OCI-LY7 (cell line): ENCODE results near the gene HINT2. TPM values are rescaled to one million over a fixed set of nuclear protein-coding genes. Genes with fewer than 3 reads are reported as not detected.

Source experiments
- BruUV-seq: library from RNA; stranded (reverse); fragments of 400-500 nt; replicated peaks from 2 replicates; lab custom pipeline; 2021; lab: Mats Ljungman, UMichigan
- CTCF ChIA-PET: fragments of 300-600 bp; sonication (Branson Sonifier 250); formaldehyde crosslinking; loops from one replicate; lab custom pipeline; 2022; ENCODE audit warnings: antibody characterized with exemption; ENCODE audit not compliant: unreplicated experiment; lab: Charles Lee
- POLR2A ChIA-PET: fragments of 300-600 bp; sonication (Branson Sonifier 250); formaldehyde crosslinking; loops from one replicate; lab custom pipeline; 2022; ENCODE audit warnings: antibody characterized with exemption; lab: Charles Lee
- DNase-seq: peaks from one replicate; pipeline ENCODE4 v3.0.0-alpha.2; 2015; ENCODE audit warnings: low spot score
- H2AFZ ChIP-seq: fragments of 200-600 bp; sonication (generic), shearing (Covaris generic); 2 replicates; pipeline ENCODE4 v1.6.1; 2014; ENCODE audit warnings: mild to moderate bottlenecking, antibody characterized with exemption, low read length, moderate library complexity
- H3K27ac ChIP-seq: fragments of 200-600 bp; sonication (generic); 2 replicates; pipeline ENCODE4 v1.5.1; 2014; ENCODE audit warnings: mixed run types, low read depth, mild to moderate bottlenecking, moderate library complexity, low read length, inconsistent platforms; ENCODE audit not compliant: poor library complexity, severe bottlenecking
- H3K36me3 ChIP-seq: fragments of 200-600 bp; sonication (generic); 2 replicates; pipeline ENCODE4 v1.6.1; 2014; ENCODE audit warnings: mild to moderate bottlenecking, antibody characterized with exemption, low read length, moderate library complexity, mixed read lengths; ENCODE audit not compliant: insufficient read depth
- H3K4me1 ChIP-seq: fragments of 200-600 bp; sonication (generic); 2 replicates; pipeline ENCODE4 v1.5.1; 2014; ENCODE audit warnings: mild to moderate bottlenecking, low read length; ENCODE audit not compliant: insufficient read depth, poor library complexity, severe bottlenecking
- H3K4me2 ChIP-seq: fragments of 200-600 bp; sonication (generic); 2 replicates; pipeline ENCODE4 v1.6.1; 2014; ENCODE audit warnings: mild to moderate bottlenecking, low read length
- H3K4me3 ChIP-seq: fragments of 200-600 bp; sonication (generic); 2 replicates; pipeline ENCODE4 v1.5.1; 2014; ENCODE audit warnings: mild to moderate bottlenecking, low read depth, low read length; ENCODE audit not compliant: poor library complexity, severe bottlenecking
- H3K79me2 ChIP-seq: fragments of 200-600 bp; sonication (generic); 2 replicates; pipeline ENCODE4 v1.6.1; 2016; ENCODE audit warnings: low read depth, mild to moderate bottlenecking, low read length, moderate library complexity, mixed read lengths; ENCODE audit not compliant: insufficient read depth
- H3K9me2 ChIP-seq: fragments of 200-600 bp; sonication (generic); 2 replicates; pipeline ENCODE4 v1.6.1; 2016; ENCODE audit warnings: mild to moderate bottlenecking, low read length, mixed read lengths; ENCODE audit not compliant: insufficient read depth
- H3K9me3 ChIP-seq: fragments of 200-600 bp; sonication (generic); 2 replicates; pipeline ENCODE4 v1.6.1; 2014; ENCODE audit warnings: mild to moderate bottlenecking, mixed run types, low read length, mixed read lengths
- H4K20me1 ChIP-seq: fragments of 200-600 bp; sonication (generic); 2 replicates; pipeline ENCODE4 v1.6.1; 2014; ENCODE audit warnings: mild to moderate bottlenecking, antibody characterized with exemption, low read length, moderate library complexity, mixed read lengths; ENCODE audit not compliant: insufficient read depth
- CTCF ChIP-seq: fragments of 200-600 bp; sonication (generic); conservative IDR thresholded peaks from 2 replicates; pipeline ENCODE4 v1.5.1; 2014; ENCODE audit warnings: mild to moderate bottlenecking, antibody characterized with exemption, low read length, moderate library complexity, mixed read lengths
- EZH2phosphoT487 ChIP-seq: fragments of 200-600 bp; sonication (generic); IDR thresholded peaks from 2 replicates; pipeline ENCODE4 v1.6.1; 2018; ENCODE audit warnings: low read depth, borderline replicate concordance, mild to moderate bottlenecking, mixed run types, antibody characterized with exemption, low read length, moderate library complexity, mixed read lengths
- intact Hi-C: fragments of 100-400 bp; cut with micrococcal nuclease; formaldehyde crosslinking; loops from one replicate; pipeline ENCODE4 v1.10.0; 2022; ENCODE audit not compliant: unreplicated experiment
- total RNA-seq, 2 experiments: library from RNA; depleted of rRNA in 1 of 2; stranded (reverse); fragments of >200 nt in 1 of 2; shearing (Covaris generic) in 1 of 2; gene quantifications; 2 replicates each; pipeline ENCODE4 v1.2.3, GENCODE V29; 2014 to 2022

Gene HINT2
- total RNA-seq, 2 experiments from 2014 or later = 82.5 to 84.5 TPM

DNA sequence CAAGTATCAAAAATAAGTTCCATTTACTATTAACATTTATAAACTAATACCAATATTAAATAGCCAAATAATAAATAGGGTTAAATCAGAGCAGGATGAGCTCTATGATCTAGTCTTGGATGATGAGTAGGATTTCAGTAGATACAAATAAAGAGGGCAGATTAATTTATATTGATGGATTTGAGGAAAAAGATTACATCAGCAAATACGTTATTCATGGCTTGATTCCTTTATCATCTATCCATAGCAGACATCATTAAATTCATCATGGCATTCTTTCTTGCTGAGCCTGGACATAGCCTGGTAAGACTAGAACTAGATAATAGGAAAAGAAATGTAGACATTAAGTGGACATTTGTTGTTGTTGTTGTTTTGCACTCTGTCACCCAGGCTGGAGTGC, 47.4 kb downstream of the HINT2 start:
- H3K36me3 ChIP-seq = peaks cover 11% of the 10 kb centered on the region
- POLR2A ChIA-PET = interaction anchor here (0.7 kb wide), 1 partner anchor 22 kb away, joined by 5 read pairs; no protein-coding TSS in a partner anchor
- TF ChIP-seq EZH2phosphoT487 (no peak), CTCF (no peak)
- H3K9me3 ChIP-seq = peaks cover 10% of the 10 kb centered on the region; the same call in 1 of the 2 replicates
- H3K4me3 ChIP-seq = no peak overlapping the region
- no TSS peak for BruUV-seq
- no peaks in the 10 kb centered on the region for H3K9me2 ChIP-seq
- H3K27ac ChIP-seq = no peak overlapping the region
- no peak for DNase-seq
- no peak overlapping the region for H3K4me2 ChIP-seq
- H4K20me1 ChIP-seq = no peaks in the 10 kb centered on the region
- peaks cover 15% of the 10 kb centered on the region; the same call in 1 of the 2 replicates for H3K79me2 ChIP-seq
- CTCF ChIA-PET = no interaction called here
- intact Hi-C loops = no loop called here
- H3K4me1 ChIP-seq = peaks cover 64% of the 10 kb centered on the region
- no peak overlapping the region for H2AFZ ChIP-seq

GRCh38 chr9:35766997-35767396, 47.8 kb downstream of the HINT2 start:
- POLR2A ChIA-PET = interaction anchor here (0.6 to 0.7 kb wide), 2 partner anchors 22 to 134 kb away, joined by 3 to 5 read pairs; no protein-coding TSS in a partner anchor
- BruUV-seq = no TSS peak
- no peaks in the 10 kb centered on the region for H3K9me2 ChIP-seq

More at GRCh38 chr9:35766997-35767396, 47.8 kb downstream of the HINT2 start:
- no peak overlapping the region for H3K4me3 ChIP-seq
- peaks cover 15% of the 10 kb centered on the region; the same call in 1 of the 2 replicates for H3K79me2 ChIP-seq
- TF ChIP-seq EZH2phosphoT487 (no peak), CTCF (no peak)
- CTCF ChIA-PET = no interaction called here
- H4K20me1 ChIP-seq = no peaks in the 10 kb centered on the region
- H3K9me3 ChIP-seq = peaks cover 10% of the 10 kb centered on the region; the same call in 1 of the 2 replicates
- peaks cover 66% of the 10 kb centered on the region for H3K4me1 ChIP-seq
- no peak overlapping the region for H2AFZ ChIP-seq
- H3K27ac ChIP-seq = no peak overlapping the region
- no peak for DNase-seq
- peaks cover 11% of the 10 kb centered on the region for H3K36me3 ChIP-seq
- no peak overlapping the region for H3K4me2 ChIP-seq
- intact Hi-C loops = no loop called here
